Omental fat pad (tissue), 4 donors: Measurements from ENCODE around the gene TTC23. TPM values are rescaled to one million over a fixed set of nuclear protein-coding genes. Genes with fewer than 3 reads are reported as not detected.
A peak's percentile ranks its signal among the peaks of the same experiment; 100 is the strongest.

Experiments
- ATAC-seq: fragments of 150-250 bp; one replicate; pipeline ENCODE4 v1.9.1; 2016; ENCODE audit warnings: mild to moderate bottlenecking, moderate library complexity; ENCODE audit not compliant: low FRiP score
- DNase-seq: peaks from one replicate; pipeline ENCODE4 v3.0.0-alpha.2; 2019; ENCODE audit warnings: low spot score
- total RNA-seq, 4 donors: library from RNA; depleted of rRNA; stranded (reverse); fragments of >200 nt; gene quantifications; one replicate each; pipeline ENCODE4 v1.1.0, GENCODE V29; 2016
- TF ChIP-seq, protein P1 (sequence below), 3 donors: fragments of 450-650 bp; IDR thresholded peaks; one replicate each; pipeline ENCODE4 v1.5.1; 2016 to 2017; ENCODE audit warnings: antibody characterized with exemption in 3 of 3, mild to moderate bottlenecking in 3 of 3, moderate library complexity in 2 of 3

TTC23 gene
- total RNA-seq, 4 donors from 2014 or later, result 11.9 to 42.2 (median 19.9) TPM

DNA sequence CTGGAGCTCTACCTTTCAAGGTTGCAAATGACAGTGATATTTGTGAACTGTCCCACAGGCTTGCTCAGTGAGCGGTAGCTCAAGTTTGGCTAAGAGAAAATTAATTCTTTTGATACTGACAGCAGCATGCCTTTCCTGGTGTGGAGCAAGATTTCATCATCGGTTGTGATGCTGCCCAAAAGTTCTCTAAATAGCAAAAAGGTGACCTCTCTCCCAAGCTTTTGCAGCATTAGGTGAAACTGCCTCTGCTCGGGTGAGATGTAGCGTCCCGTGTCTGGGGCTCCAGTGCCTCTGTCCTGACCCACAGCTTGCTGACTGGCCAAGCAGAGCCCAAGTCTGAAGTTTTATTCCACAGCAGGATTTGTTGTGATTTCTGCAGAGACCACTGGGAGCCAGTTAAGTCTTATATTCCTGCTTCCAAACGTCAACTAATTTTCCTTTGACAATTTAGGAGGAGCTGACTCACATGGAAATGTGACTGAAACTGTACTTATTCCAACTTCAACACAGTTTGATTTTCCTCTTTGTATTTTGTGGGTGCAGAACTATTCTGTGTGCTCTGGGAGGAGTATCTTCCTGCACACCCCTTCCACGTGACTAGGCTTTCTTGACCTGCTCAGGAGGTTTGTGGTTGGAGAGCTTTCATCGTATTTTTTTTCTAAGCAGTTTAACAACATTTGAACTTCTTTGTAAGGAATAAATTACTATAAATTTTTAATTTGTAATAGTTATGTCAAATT, 138.6 kb downstream of the TTC23 start:
- ATAC-seq (no peak), DNase-seq (no peak)

DNA sequence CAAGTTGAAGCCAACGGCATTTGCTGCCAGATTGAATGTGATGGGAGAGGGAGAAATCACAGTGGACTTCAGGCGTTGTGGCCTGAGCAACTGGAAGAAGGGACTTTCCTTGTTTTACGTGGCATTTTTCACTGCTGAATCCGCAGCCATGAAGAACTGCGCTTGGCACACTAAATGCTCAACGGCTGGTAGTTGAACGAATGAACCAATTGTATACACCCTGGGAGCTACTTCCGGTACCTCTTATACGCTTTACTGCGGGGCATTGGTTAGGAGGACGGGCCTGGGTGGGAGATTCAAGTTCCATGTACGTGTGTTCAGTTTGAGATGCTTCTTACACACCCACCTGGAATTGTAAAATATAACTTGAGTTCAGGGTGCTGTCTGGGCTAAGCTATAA, 139.3 kb downstream of the TTC23 start:
- TF ChIP-seq, protein P1, sequence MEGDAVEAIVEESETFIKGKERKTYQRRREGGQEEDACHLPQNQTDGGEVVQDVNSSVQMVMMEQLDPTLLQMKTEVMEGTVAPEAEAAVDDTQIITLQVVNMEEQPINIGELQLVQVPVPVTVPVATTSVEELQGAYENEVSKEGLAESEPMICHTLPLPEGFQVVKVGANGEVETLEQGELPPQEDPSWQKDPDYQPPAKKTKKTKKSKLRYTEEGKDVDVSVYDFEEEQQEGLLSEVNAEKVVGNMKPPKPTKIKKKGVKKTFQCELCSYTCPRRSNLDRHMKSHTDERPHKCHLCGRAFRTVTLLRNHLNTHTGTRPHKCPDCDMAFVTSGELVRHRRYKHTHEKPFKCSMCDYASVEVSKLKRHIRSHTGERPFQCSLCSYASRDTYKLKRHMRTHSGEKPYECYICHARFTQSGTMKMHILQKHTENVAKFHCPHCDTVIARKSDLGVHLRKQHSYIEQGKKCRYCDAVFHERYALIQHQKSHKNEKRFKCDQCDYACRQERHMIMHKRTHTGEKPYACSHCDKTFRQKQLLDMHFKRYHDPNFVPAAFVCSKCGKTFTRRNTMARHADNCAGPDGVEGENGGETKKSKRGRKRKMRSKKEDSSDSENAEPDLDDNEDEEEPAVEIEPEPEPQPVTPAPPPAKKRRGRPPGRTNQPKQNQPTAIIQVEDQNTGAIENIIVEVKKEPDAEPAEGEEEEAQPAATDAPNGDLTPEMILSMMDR (IDR thresholded peaks at IDR 0.05), result no peak
- no peak for ATAC-seq
- no peak for DNase-seq

More for the DNA sequence above, 138.6 kb downstream of the TTC23 start:
- TF ChIP-seq, protein P1 (IDR thresholded peaks at IDR 0.05), result no peak

DNA sequence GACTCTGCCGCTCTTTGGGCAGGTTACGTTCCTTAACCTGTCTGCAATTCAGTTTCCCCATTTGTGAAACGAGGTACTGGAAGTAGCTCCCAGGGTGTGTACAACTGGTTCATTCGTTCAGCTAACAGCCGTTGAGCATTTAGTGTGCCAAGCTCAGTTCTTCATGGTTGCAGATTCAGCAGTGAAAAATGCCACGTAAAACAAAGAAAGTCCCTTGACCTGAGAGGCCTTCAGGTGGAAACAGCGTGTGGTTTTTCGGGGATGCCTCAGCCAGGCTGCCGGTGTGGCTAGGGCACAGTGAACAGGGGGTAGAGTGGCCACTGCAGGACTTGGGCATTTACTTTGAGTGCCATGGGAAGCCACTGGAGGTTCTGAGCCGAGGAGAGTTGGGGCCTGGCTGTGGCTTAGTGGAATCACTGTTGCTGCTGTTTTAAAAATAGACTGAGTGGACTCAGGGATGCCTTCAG, 139.8 kb downstream of the TTC23 start:
- TF ChIP-seq, protein P1 (IDR thresholded peaks at IDR 0.05), result no peak
- DNase-seq (no peak), ATAC-seq (no peak)

DNA sequence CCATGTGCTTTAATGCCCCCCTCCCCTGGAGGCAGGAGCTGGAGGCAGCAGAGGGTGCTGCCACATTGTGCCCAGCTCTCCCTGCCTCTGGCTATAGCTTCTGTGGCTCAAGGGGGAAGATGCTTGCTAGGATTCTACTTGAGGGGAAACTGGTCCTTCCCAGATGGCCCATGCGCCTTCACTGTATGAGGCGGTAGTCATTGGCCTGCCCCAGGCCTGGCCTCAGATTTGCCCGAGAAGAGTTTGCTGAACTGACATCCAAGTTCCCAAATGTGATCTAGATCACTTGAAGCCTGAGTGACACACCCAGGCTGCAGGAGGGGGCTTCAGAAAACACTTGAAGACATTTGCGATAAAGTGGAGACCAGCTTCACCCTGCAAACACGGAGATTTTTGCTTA, 140.4 kb downstream of the TTC23 start:
- ATAC-seq (no peak), DNase-seq (no peak)
- TF ChIP-seq, protein P1 (IDR thresholded peaks at IDR 0.05), result no peak

DNA sequence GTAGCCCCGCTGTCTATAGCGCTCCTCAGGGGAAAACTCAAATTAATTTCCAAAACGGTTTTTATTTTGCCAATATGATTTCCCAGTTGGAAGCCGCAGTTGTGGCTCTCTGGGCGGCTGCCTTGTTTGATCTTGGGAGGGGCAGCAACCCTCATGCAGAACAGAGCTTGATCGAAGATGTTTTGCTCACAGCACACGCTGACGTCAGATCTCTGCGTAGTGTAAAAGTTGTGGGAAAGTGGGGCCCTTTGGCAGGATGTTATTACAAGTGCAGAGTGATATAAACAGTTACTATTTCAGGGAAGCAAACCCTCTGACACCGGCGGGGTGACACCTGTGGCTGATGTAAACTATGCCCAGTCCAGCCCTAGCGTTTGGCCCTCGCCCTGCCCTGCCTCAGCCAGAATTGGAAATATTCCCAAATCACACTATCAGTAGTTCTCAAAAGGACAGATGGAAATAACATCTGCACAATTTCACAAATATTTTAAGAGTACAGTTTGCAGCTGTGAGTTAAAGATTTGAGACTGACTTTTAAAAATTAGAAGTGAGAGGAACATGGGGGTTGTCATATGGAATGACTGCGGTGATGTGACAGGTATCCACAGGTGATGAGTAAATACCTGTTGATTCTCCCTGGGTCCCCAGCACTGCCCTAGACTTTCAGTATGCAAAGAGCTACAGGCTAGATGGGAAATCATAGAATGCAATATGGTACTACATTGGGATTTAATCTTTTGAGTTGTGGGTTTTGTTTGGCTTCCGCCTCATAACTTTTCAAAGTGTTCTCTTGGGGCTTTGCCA, 142.8 kb downstream of the TTC23 start:
- TF ChIP-seq, protein P1 (IDR thresholded peaks at IDR 0.05), result no peak
- ATAC-seq, result no peak

DNA sequence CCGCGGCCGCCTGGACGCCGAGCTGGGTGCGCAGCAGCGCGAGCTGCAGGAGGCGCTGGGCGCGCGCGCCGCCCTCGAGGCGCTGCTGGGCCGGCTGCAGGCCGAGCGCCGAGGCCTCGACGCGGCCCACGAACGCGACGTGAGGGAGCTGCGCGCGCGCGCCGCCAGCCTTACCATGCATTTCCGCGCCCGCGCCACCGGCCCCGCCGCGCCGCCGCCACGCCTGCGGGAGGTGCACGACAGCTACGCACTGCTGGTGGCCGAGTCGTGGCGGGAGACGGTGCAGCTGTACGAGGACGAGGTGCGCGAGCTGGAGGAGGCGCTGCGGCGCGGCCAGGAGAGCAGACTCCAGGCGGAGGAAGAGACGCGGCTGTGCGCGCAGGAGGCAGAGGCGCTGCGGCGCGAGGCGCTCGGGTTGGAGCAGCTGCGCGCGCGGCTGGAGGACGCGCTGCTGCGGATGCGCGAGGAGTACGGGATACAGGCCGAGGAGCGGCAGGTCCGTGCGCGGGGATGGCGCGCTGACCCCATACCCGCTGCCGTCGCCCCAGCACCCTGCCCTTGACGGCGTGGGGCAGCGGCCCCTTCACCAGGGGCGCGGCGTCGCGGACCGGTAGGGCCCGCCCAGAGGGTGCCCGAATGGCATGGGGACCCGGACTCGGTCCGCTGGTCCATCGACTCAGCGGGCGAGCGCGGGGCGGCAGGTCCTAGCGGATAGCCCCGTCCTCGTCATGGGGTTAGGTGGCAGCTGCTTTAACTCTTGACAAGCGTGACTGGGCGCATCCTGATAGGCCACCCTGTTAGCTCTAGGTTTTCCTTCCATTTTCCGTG, 143.7 kb downstream of the TTC23 start:
- no peak for DNase-seq
- ATAC-seq, result peak; percentile 11
- TF ChIP-seq, protein P1 (IDR thresholded peaks at IDR 0.05), result no peak

More for the DNA sequence above, 142.8 kb downstream of the TTC23 start:
- DNase-seq, result no peak
